Measurements from ENCODE around the gene SLA2. TPM values are rescaled to one million over a fixed set of nuclear protein-coding genes. Genes with fewer than 3 reads are reported as not detected.

SLA2 gene
- total and polyA plus RNA-seq, 2 donors: 6.8 to 21.5 TPM

DNA sequence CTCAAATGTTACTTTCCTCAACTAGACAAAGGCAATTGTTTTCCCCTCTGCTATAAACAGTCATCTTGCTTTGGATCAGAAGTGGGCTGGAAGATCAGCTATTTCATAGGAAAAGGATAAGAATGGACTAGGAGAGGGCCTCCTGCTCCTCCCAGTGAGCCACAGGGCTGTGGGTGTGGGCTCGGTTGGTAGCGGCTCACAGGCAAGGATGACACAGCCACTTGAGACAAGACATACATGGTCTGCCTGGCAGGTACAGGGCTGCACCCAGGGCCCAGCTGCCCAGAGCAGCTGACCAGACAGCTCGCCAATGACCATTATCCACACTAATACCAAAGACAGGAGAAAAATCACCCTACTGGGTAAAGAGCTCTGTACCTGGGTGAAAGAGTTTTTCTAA lies 9.0 kb upstream of the SLA2 start:
- Histone ChIP-seq H3K36me3 (ENCODE audit: control insufficient read depth in 2 of 2, insufficient read depth in 2 of 2, low read length in 1 of 2) (no peaks in the 10 kb centered on the region), H3K27ac (ENCODE audit: low read depth in 1 of 2, low read length in 1 of 2) (no peak overlapping the region), H3K9me3 (ENCODE audit: control insufficient read depth in 2 of 2, insufficient read depth in 1 of 2, low read length in 1 of 2) (no peaks in the 10 kb centered on the region), H3K27me3 (ENCODE audit: control insufficient read depth in 2 of 2, insufficient read depth in 1 of 2, low read length in 1 of 2) (no peaks in the 10 kb centered on the region), H3K4me3 (ENCODE audit: low read length in 2 of 2) (no peak overlapping the region), H3K4me1 (ENCODE audit: control insufficient read depth in 2 of 2, insufficient read depth in 2 of 2, low read length in 2 of 2) (peaks cover 4 to 18% of the 10 kb centered on the region in 2 donors)
- WGBS: over 99% methylated on average over 3 of the region's 3 CpGs
- DNase-seq (ENCODE audit: low read depth in 6 of 9, low spot score in 9 of 9): no peak

DNA sequence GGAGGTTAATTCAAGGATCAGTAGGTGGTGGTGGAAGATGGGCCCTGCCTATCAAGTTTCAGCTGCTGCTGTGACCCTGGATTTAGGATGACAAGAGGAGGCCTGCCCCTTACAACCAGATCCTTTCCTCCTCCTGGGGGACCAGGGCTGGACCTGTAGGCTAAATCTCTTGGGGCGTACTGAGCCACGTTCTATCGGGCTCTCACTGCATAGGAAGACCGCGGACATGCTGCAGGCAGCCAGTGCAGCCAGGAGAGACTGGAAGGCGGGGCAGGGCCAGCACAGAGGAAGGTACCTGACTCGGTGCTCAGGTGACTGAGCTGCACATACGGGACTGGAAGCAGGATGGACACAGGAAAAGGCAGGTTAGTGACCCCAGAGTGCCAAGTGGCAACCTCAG lies 8.5 kb upstream of the SLA2 start:
- H3K9me3 ChIP-seq (ENCODE audit: control insufficient read depth in 2 of 2, insufficient read depth in 1 of 2, low read length in 1 of 2): no peaks in the 10 kb centered on the region
- DNase-seq (ENCODE audit: low read depth in 6 of 9, low spot score in 9 of 9): no peak
- peaks cover 4 to 18% of the 10 kb centered on the region in 2 donors for H3K4me1 ChIP-seq (ENCODE audit: control insufficient read depth in 2 of 2, insufficient read depth in 2 of 2, low read length in 2 of 2)
- no peaks in the 10 kb centered on the region for H3K36me3 ChIP-seq (ENCODE audit: control insufficient read depth in 2 of 2, insufficient read depth in 2 of 2, low read length in 1 of 2)
- H3K27ac ChIP-seq (ENCODE audit: low read depth in 1 of 2, low read length in 1 of 2): no peak overlapping the region
- H3K4me3 ChIP-seq (ENCODE audit: low read length in 2 of 2): no peak overlapping the region
- WGBS: 98% methylated on average over 8 of the region's 8 CpGs
- H3K27me3 ChIP-seq (ENCODE audit: control insufficient read depth in 2 of 2, insufficient read depth in 1 of 2, low read length in 1 of 2): no peaks in the 10 kb centered on the region

DNA sequence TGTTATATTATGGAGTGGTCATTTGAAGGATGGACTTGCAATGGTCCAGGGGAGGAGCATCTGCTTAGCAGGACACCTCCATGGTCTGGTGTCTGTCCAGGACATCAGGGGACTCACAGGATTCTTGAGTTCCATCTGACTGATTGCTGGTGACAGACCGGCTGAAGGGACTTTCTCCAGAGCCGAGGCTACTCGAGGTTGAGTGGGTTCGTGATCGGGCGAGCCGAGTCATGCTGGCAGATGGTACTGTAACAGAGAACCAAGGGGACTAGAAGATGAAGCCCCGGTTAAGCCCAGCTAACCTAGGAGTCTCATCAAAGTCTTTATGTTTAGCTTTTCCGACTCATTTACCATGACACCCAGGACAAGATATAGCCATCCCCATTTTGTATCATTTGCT lies 7.5 kb upstream of the SLA2 start:
- Histone ChIP-seq H3K9me3 (ENCODE audit: control insufficient read depth in 2 of 2, insufficient read depth in 1 of 2, low read length in 1 of 2) (no peaks in the 10 kb centered on the region), H3K4me1 (ENCODE audit: control insufficient read depth in 2 of 2, insufficient read depth in 2 of 2, low read length in 2 of 2) (peaks cover 2 to 15% of the 10 kb centered on the region in 2 donors), H3K36me3 (ENCODE audit: control insufficient read depth in 2 of 2, insufficient read depth in 2 of 2, low read length in 1 of 2) (no peaks in the 10 kb centered on the region), H3K27me3 (ENCODE audit: control insufficient read depth in 2 of 2, insufficient read depth in 1 of 2, low read length in 1 of 2) (no peaks in the 10 kb centered on the region), H3K27ac (ENCODE audit: low read depth in 1 of 2, low read length in 1 of 2) (no peak overlapping the region), H3K4me3 (ENCODE audit: low read length in 2 of 2) (no peak overlapping the region)
- DNase-seq (ENCODE audit: low read depth in 6 of 9, low spot score in 9 of 9): no peak
- WGBS: 91% methylated on average over 9 of the region's 9 CpGs

DNA sequence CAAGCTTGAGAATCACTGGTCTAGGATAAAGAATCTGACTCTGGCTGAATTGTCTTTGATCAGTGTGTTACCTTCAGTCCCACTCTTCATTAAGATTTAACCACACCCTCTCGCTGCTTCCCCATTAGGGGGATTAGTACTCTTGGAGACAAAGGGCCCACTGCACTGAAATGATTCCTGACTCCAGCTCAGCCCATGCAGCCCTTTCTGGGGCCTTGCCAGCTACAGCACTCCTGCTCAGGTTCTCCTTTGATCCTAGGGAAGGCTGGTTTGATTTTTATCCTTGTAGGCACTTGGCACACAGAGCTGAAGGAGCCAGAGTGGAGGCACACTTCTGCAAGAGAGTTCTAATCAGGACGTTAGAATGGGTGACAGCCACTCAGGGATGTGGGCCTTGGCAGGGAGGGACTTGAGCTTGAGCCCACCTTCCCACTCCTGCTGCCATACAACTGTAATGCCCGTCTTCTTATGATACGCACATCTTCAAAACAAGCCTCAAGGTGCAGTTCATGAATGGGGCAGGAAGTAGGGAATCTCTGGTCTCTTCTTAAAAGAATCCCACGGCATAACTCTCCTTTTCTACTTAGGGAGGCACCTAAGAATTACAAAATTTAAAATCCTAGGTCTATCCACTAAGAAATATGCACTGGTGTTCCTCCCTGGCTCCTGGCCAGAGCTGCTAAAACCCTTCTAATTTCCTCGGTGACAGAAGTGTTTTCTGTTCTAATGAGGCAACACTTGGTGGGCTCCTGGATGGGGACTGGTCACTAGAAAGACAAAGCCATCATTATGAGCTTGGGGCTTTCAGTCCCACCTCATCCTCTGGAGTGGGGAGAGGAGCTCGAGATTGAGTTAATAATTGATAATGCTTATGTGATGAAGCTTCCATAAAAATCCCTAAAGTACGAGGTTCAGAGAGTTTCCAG lies 1.5 kb upstream of the SLA2 start:
- Histone ChIP-seq H3K4me3 (ENCODE audit: low read length in 2 of 2) (no peak overlapping the region), H3K27me3 (ENCODE audit: control insufficient read depth in 2 of 2, insufficient read depth in 1 of 2, low read length in 1 of 2) (no peaks in the 10 kb centered on the region), H3K4me1 (ENCODE audit: control insufficient read depth in 2 of 2, insufficient read depth in 2 of 2, low read length in 2 of 2) (peaks cover 31 to 51% of the 10 kb centered on the region in 2 donors), H3K36me3 (ENCODE audit: control insufficient read depth in 2 of 2, insufficient read depth in 2 of 2, low read length in 1 of 2) (no peaks in the 10 kb centered on the region), H3K9me3 (ENCODE audit: control insufficient read depth in 2 of 2, insufficient read depth in 1 of 2, low read length in 1 of 2) (no peaks in the 10 kb centered on the region), H3K27ac (ENCODE audit: low read depth in 1 of 2, low read length in 1 of 2) (no peak overlapping the region)
- DNase-seq (ENCODE audit: low read depth in 6 of 9, low spot score in 9 of 9): no peak
- WGBS: 95% methylated on average over 8 of the region's 8 CpGs

DNA sequence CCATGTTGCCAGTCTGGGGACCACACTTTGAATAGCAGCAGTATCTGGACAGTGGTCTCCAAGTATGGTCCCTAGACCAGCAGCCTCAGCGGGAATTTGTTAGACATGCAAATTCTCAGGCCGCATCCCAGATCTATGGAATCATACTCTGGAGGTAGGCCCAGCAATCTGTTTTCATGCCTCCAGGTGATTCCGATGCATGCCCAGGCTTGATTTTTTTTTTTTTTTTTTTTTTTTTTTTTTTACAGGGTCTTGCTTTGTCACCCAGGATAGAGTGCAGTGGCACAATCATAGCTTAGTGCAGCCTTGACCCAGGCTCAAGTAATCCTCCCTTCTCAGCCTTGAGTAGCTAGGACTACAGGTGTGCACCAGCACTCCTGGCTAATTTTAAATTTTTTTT lies 682 bp upstream of the SLA2 start:
- no peak for DNase-seq (ENCODE audit: low read depth in 6 of 9, low spot score in 9 of 9)
- Histone ChIP-seq H3K9me3 (ENCODE audit: control insufficient read depth in 2 of 2, insufficient read depth in 1 of 2, low read length in 1 of 2) (no peaks in the 10 kb centered on the region), H3K36me3 (ENCODE audit: control insufficient read depth in 2 of 2, insufficient read depth in 2 of 2, low read length in 1 of 2) (peaks cover 0 to under 1% of the 10 kb centered on the region in 2 donors), H3K4me3 (ENCODE audit: low read length in 2 of 2) (no peak overlapping the region), H3K4me1 (ENCODE audit: control insufficient read depth in 2 of 2, insufficient read depth in 2 of 2, low read length in 2 of 2) (peaks cover 31 to 55% of the 10 kb centered on the region in 2 donors), H3K27ac (ENCODE audit: low read depth in 1 of 2, low read length in 1 of 2) (peak overlapping the region; percentile 54 to 75), H3K27me3 (ENCODE audit: control insufficient read depth in 2 of 2, insufficient read depth in 1 of 2, low read length in 1 of 2) (no peaks in the 10 kb centered on the region)
- 93% methylated on average over 3 of the region's 3 CpGs for WGBS

DNA sequence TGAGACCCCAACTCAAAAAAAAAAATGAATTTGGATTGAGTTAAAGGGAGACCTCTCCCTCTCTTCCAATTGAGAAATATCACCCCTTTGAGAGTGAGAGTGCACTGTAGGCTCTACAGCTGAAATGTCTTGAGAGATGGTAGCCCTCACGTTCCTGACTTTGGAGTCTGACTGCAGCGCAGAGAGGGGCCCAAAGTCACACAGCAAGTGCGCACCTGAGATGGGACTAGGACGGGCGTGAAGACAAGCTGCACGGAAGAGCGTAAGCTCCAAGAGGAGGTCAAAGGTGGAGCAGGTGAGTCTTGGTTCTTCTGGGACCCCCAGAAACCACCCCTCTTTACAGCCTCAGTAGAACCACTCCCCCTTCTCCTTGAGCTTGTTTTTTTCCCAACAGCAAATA lies 643 bp downstream of the SLA2 start:
- DNase-seq (ENCODE audit: low read depth in 6 of 9, low spot score in 9 of 9): peak in 2 of 9 donors; percentile 6 to 31
- Histone ChIP-seq H3K4me1 (ENCODE audit: control insufficient read depth in 2 of 2, insufficient read depth in 2 of 2, low read length in 2 of 2) (peaks cover 31 to 55% of the 10 kb centered on the region in 2 donors), H3K9me3 (ENCODE audit: control insufficient read depth in 2 of 2, insufficient read depth in 1 of 2, low read length in 1 of 2) (no peaks in the 10 kb centered on the region), H3K4me3 (ENCODE audit: low read length in 2 of 2) (peak overlapping the region; percentile 23 to 46), H3K27ac (ENCODE audit: low read depth in 1 of 2, low read length in 1 of 2) (peak overlapping the region; percentile 61 to 75), H3K36me3 (ENCODE audit: control insufficient read depth in 2 of 2, insufficient read depth in 2 of 2, low read length in 1 of 2) (peaks cover 7 to 12% of the 10 kb centered on the region in 2 donors), H3K27me3 (ENCODE audit: control insufficient read depth in 2 of 2, insufficient read depth in 1 of 2, low read length in 1 of 2) (no peaks in the 10 kb centered on the region)
- WGBS: 85% methylated on average over 7 of the region's 7 CpGs

DNA sequence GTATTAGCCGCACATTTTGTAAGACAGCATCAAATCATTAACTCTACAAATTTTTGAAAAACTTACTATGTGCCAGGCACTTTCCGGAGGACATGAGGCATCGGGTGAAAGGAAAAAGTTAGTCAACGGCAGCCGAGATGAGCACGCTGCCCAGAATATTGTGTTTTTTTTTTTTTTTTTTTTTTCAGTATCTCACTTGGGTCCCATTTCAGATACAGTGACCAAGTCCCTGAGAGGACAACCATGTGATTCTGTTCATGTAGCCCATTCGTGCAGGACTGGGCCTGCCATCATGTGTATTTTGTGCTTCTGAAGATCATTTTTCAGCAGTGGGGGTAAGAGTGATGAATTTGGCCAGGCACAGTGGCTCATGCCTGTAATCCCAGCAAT lies 1.3 kb downstream of the SLA2 start:
- Histone ChIP-seq H3K9me3 (ENCODE audit: control insufficient read depth in 2 of 2, insufficient read depth in 1 of 2, low read length in 1 of 2) (no peaks in the 10 kb centered on the region), H3K4me3 (ENCODE audit: low read length in 2 of 2) (peak overlapping the region; percentile 32 to 46), H3K4me1 (ENCODE audit: control insufficient read depth in 2 of 2, insufficient read depth in 2 of 2, low read length in 2 of 2) (peaks cover 31 to 55% of the 10 kb centered on the region in 2 donors), H3K36me3 (ENCODE audit: control insufficient read depth in 2 of 2, insufficient read depth in 2 of 2, low read length in 1 of 2) (peaks cover 7 to 18% of the 10 kb centered on the region in 2 donors), H3K27ac (ENCODE audit: low read depth in 1 of 2, low read length in 1 of 2) (peak overlapping the region; percentile 87 to 88), H3K27me3 (ENCODE audit: control insufficient read depth in 2 of 2, insufficient read depth in 1 of 2, low read length in 1 of 2) (no peaks in the 10 kb centered on the region)
- DNase-seq (ENCODE audit: low read depth in 6 of 9, low spot score in 9 of 9): no peak
- WGBS: 55% methylated on average over 7 of the region's 7 CpGs

DNA sequence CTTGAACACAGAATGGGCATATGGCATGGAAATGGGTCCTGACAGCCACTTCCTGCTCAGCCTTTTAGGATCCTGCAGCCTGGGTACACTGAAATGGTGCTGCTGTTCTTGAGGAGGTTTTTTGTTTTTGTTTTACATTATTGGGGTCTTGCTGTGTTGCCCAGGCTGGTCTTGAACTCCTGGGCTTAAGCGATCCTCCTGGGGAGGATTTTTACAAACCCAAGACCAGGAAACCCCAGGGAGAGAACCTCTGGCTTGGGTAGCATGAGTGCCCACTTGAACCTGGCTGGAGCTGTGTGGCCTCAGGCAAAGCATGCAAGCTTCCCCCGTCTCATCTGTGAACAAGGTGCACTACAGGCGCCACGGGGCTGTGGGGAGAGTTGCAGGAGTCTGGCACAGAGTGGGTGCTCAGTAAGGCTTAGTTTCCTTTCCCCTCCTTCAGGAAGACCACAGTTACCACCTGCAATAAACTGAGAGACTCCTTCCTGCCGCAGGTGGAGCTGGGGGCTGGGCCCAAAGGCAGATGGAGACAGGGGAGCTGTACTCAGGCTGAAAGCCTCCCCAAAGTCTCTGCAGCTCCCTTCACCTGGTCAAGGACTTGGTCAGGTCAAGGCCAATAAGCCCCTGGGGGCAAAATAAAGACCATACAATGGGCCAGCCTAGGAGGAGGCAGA lies 1.8 kb downstream of the SLA2 start:
- Histone ChIP-seq H3K9me3 (ENCODE audit: control insufficient read depth in 2 of 2, insufficient read depth in 1 of 2, low read length in 1 of 2) (no peaks in the 10 kb centered on the region), H3K4me1 (ENCODE audit: control insufficient read depth in 2 of 2, insufficient read depth in 2 of 2, low read length in 2 of 2) (peaks cover 31 to 55% of the 10 kb centered on the region in 2 donors), H3K27ac (ENCODE audit: low read depth in 1 of 2, low read length in 1 of 2) (peak overlapping the region; percentile 87 to 88), H3K4me3 (ENCODE audit: low read length in 2 of 2) (peak overlapping the region; percentile 32 to 46), H3K27me3 (ENCODE audit: control insufficient read depth in 2 of 2, insufficient read depth in 1 of 2, low read length in 1 of 2) (no peaks in the 10 kb centered on the region), H3K36me3 (ENCODE audit: control insufficient read depth in 2 of 2, insufficient read depth in 2 of 2, low read length in 1 of 2) (peaks cover 7 to 22% of the 10 kb centered on the region in 2 donors)
- peak in 8 of 9 donors; percentile 43 to 89 (median 64) for DNase-seq (ENCODE audit: low read depth in 6 of 9, low spot score in 9 of 9)
- WGBS: 18% methylated on average over 5 of the region's 5 CpGs

DNA sequence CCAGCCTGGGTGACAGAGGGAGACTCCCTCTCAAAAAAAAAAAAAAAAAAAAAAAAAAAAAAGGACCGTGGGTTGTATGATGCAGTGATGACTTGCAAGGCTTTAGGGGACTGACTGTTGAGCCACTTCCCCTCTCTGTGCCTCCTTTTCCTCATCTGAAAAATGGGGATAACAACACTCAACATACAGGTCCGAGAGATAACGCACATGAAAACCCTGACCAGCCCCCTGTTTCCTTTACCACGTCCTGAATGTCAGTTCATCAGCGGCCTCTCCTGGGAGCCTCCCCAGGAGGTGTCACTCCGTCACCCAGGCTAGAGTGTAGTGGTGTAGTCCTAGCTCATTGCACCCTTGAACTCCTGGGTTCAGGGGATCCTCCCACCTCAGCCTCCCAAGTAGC lies 3.9 kb downstream of the SLA2 start:
- Histone ChIP-seq H3K4me1 (ENCODE audit: control insufficient read depth in 2 of 2, insufficient read depth in 2 of 2, low read length in 2 of 2) (peaks cover 31 to 51% of the 10 kb centered on the region in 2 donors), H3K9me3 (ENCODE audit: control insufficient read depth in 2 of 2, insufficient read depth in 1 of 2, low read length in 1 of 2) (no peaks in the 10 kb centered on the region), H3K27ac (ENCODE audit: low read depth in 1 of 2, low read length in 1 of 2) (no peak overlapping the region), H3K4me3 (ENCODE audit: low read length in 2 of 2) (no peak overlapping the region), H3K27me3 (ENCODE audit: control insufficient read depth in 2 of 2, insufficient read depth in 1 of 2, low read length in 1 of 2) (no peaks in the 10 kb centered on the region), H3K36me3 (ENCODE audit: control insufficient read depth in 2 of 2, insufficient read depth in 2 of 2, low read length in 1 of 2) (peaks cover 10 to 31% of the 10 kb centered on the region in 2 donors)
- DNase-seq (ENCODE audit: low read depth in 6 of 9, low spot score in 9 of 9): no peak
- 69% methylated on average over 6 of the region's 6 CpGs for WGBS

Data from thymus (tissue), 11 donors.